ENCODE measurements around the gene TRIM69.

DNA sequence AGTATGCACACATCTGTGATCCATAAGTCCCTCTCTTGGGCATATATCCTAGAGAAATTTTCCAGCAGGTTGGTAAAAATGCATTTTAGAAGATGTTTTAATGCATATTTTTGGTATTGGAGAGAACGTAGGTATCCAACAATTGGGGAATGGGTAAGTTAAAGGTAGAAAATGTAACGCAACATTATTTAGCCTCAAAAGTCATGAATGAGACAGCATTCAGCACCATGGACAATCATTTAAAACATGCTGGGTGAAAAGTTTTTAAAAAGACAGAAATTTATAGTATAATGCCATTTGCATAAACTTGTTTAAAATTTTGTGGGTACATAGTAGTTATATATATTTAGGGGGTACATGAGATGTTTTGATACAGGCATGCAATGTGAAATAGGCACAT, 43.4 kb downstream of the TRIM69 start:
- TF ChIP-seq CTCF (conservative IDR thresholded peaks at IDR 0.05; ENCODE audit: low read depth in 2 of 2), result no peak
- TF ChIP-seq POLR2AphosphoS5 (IDR thresholded peaks at IDR 0.05; ENCODE audit: low read depth), result no peak

All from GM23338 (cell line).